ENCODE data around the gene SLC2A11. TPM values are rescaled to one million over a fixed set of nuclear protein-coding genes. Genes with fewer than 3 reads are reported as not detected.

Gene SLC2A11
- total RNA-seq, 4 donors from 2014 or later: 0.57 to 4.4 (median 2.9) TPM

- Histone ChIP-seq H3K27ac (no peak overlapping the region), H3K9me3 (no peaks in the 10 kb centered on the region), H3K4me3 (no peak overlapping the region), H3K4me1 (peaks cover 0 to 16% (median 0%) of the 10 kb centered on the region in 3 donors), H3K27me3 (no peaks in the 10 kb centered on the region), H3K36me3 (peaks cover 33 to 92% (median 36%) of the 10 kb centered on the region in 3 donors)
- no peak for DNase-seq
- TF ChIP-seq, protein P1, sequence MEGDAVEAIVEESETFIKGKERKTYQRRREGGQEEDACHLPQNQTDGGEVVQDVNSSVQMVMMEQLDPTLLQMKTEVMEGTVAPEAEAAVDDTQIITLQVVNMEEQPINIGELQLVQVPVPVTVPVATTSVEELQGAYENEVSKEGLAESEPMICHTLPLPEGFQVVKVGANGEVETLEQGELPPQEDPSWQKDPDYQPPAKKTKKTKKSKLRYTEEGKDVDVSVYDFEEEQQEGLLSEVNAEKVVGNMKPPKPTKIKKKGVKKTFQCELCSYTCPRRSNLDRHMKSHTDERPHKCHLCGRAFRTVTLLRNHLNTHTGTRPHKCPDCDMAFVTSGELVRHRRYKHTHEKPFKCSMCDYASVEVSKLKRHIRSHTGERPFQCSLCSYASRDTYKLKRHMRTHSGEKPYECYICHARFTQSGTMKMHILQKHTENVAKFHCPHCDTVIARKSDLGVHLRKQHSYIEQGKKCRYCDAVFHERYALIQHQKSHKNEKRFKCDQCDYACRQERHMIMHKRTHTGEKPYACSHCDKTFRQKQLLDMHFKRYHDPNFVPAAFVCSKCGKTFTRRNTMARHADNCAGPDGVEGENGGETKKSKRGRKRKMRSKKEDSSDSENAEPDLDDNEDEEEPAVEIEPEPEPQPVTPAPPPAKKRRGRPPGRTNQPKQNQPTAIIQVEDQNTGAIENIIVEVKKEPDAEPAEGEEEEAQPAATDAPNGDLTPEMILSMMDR (IDR thresholded peaks at IDR 0.05): no peak
- TF ChIP-seq POLR2A (IDR thresholded peaks at IDR 0.05): no peak
- 68 to 100% methylated on average over 2 to 3 of the region's 11 CpGs for WGBS, 2 donors
- intact Hi-C loops (cut with DNase I): no loop called here
These were observed 25.3 kb upstream of the SLC2A11 start for GRCh38 chr22:23832226-23833016.

- Histone ChIP-seq H3K9me3 (no peaks in the 10 kb centered on the region), H3K36me3 (peaks cover 25 to 85% (median 28%) of the 10 kb centered on the region in 3 donors), H3K27ac (no peak overlapping the region), H3K4me3 (no peak overlapping the region), H3K27me3 (no peaks in the 10 kb centered on the region), H3K4me1 (peaks cover under 1 to 23% (median 2%) of the 10 kb centered on the region in 3 donors)
- no peak for DNase-seq
- 100% methylated on average over 1 to 5 of the region's 16 CpGs for WGBS, 2 donors
- intact Hi-C loops (cut with DNase I): no loop called here
- no peak for TF ChIP-seq POLR2A (IDR thresholded peaks at IDR 0.05)
- TF ChIP-seq, protein P1 (IDR thresholded peaks at IDR 0.05): no peak
These were observed 24.5 kb upstream of the SLC2A11 start for GRCh38 chr22:23833017-23833751.

DNA sequence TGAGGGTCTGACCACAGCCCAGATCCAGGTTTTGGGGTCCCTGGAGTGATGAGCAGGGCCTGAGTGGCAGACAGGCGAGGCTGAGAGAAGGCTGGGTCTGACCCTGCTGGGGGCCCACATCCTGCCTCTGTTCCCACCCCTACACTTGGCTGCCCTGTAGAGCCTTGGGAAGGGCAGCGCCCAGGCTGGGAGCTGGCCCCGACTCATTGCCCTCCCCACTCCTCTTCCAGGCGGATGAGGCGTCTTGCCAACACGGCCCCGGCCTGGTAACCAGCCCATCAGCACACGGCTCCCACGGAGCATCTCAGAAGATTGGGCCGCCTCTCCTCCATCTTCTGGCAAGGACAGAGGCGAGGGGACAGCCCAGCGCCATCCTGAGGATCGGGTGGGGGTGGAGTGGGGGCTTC is 23.8 kb upstream of the SLC2A11 start:
- Histone ChIP-seq H3K27me3 (no peaks in the 10 kb centered on the region), H3K9me3 (no peaks in the 10 kb centered on the region), H3K4me1 (peaks cover 7 to 31% (median 10%) of the 10 kb centered on the region in 3 donors), H3K36me3 (peaks cover 24 to 78% (median 27%) of the 10 kb centered on the region in 3 donors), H3K4me3 (no peak overlapping the region), H3K27ac (no peak overlapping the region)
- no peak for TF ChIP-seq POLR2A (IDR thresholded peaks at IDR 0.05)
- TF ChIP-seq, protein P1 (IDR thresholded peaks at IDR 0.05): no peak
- WGBS, 2 donors: no CpG with 5 or more reads among the region's 13 CpGs
- no peak for DNase-seq
- intact Hi-C loops (cut with DNase I): no loop called here

DNA sequence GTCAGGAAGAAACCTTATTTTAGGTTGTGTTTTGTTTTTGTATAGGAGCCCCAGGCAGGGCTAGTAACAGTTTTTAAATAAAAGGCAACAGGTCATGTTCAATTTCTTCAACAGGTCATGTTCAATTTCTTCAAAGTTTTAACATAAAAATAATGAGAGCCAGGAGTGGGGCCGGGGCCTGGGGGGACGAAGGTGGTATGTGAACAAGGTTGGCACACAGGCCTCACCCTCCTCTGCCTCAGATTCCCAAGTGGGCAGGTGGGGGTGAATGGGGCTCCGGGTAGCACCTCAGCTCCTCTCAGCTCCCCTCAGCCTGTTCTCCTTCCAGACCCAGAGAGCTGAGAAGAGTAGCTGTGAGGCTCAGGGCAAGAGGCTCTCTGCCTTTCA is 23.3 kb upstream of the SLC2A11 start:
- 100% methylated on average over 3 of the region's 3 CpGs for WGBS, 2 donors
- H3K4me1 ChIP-seq: peaks cover 10 to 35% (median 13%) of the 10 kb centered on the region in 3 donors
- H3K36me3 ChIP-seq: peaks cover 24 to 73% (median 27%) of the 10 kb centered on the region in 3 donors
- H3K4me3 ChIP-seq: no peak overlapping the region
- intact Hi-C loops (cut with DNase I): no loop called here
- H3K9me3 ChIP-seq: no peaks in the 10 kb centered on the region
- no peaks in the 10 kb centered on the region for H3K27me3 ChIP-seq
- TF ChIP-seq POLR2A (IDR thresholded peaks at IDR 0.05): no peak
- TF ChIP-seq, protein P1 (IDR thresholded peaks at IDR 0.05): no peak
- no peak for DNase-seq
- H3K27ac ChIP-seq: no peak overlapping the region

All from esophagus squamous epithelium (tissue), 5 donors.